ENCODE results near the gene TOPORS.

- TF ChIP-seq CTCF (IDR thresholded peaks at IDR 0.05) (no peak), POLR2AphosphoS5 (IDR thresholded peaks at IDR 0.05; ENCODE audit: low read depth, low read length) (no peak), TAF1 (IDR thresholded peaks at IDR 0.05; ENCODE audit: borderline replicate concordance, low read depth, low read length) (no peak), EZH2phosphoT487 (IDR thresholded peaks at IDR 0.05; ENCODE audit: borderline replicate concordance, low read depth) (no peak), TCF12 (IDR thresholded peaks at IDR 0.05) (no peak), CHD2 (IDR thresholded peaks at IDR 0.05; ENCODE audit: low read length, partially characterized antibody) (no peak), IRF3 (IDR thresholded peaks at IDR 0.05; ENCODE audit: low read depth, low read length) (no peak), TEAD4 (IDR thresholded peaks at IDR 0.05; ENCODE audit: borderline replicate concordance, insufficient read depth) (no peak)
Measured at GRCh38 chr9:32516241-32516640, 36.1 kb downstream of the TOPORS start.

Data from SK-N-SH (cell line).